Liver (tissue), 9 donors: Measurements from ENCODE around the gene ADAMTS16. TPM values are rescaled to one million over a fixed set of nuclear protein-coding genes. Genes with fewer than 3 reads are reported as not detected.

Source experiments
- DNase-seq: peaks from one replicate; pipeline ENCODE4 v3.0.0-alpha.2; 2017; ENCODE audit warnings: low spot score
- H3K27ac ChIP-seq, 2 donors: one replicate each; pipeline ENCODE4 v1.7.0; 2013; ENCODE audit warnings: inconsistent platforms in 2 of 2, low read length in 2 of 2, control low read depth in 1 of 2, low read depth in 1 of 2, mild to moderate bottlenecking in 1 of 2
- H3K27me3 ChIP-seq, 4 donors: one replicate each; pipeline versions ENCODE4 v1.6.1 to v1.7.0; 2013; ENCODE audit warnings: low read length in 3 of 4, inconsistent platforms in 1 of 4, mild to moderate bottlenecking in 1 of 4, moderate library complexity in 1 of 4; ENCODE audit not compliant: control insufficient read depth in 4 of 4, insufficient read depth in 4 of 4
- H3K36me3 ChIP-seq, 4 donors: one replicate each; pipeline versions ENCODE4 v1.6.1 to v1.7.0; 2013; ENCODE audit warnings: low read length in 3 of 4, mild to moderate bottlenecking in 3 of 4, low read depth in 1 of 4, moderate library complexity in 1 of 4; ENCODE audit not compliant: control insufficient read depth in 4 of 4, insufficient read depth in 3 of 4
- H3K4me1 ChIP-seq, 4 donors: one replicate each; pipeline versions ENCODE4 v1.6.1 to v1.7.0; 2013; ENCODE audit warnings: low read length in 3 of 4, mild to moderate bottlenecking in 3 of 4, moderate library complexity in 1 of 4; ENCODE audit not compliant: control insufficient read depth in 4 of 4, insufficient read depth in 4 of 4
- H3K4me3 ChIP-seq, 3 donors: one replicate each; pipeline versions ENCODE4 v1.6.1 to v1.7.0; 2013; ENCODE audit warnings: low read length in 3 of 3, control low read depth in 1 of 3, low read depth in 1 of 3, mild to moderate bottlenecking in 1 of 3
- H3K9ac ChIP-seq, 2 donors: one replicate each; pipeline ENCODE4 v1.7.0; 2013; ENCODE audit warnings: low read length in 2 of 2, mild to moderate bottlenecking in 2 of 2, moderate library complexity in 2 of 2, control low read depth in 1 of 2, low read depth in 1 of 2
- H3K9me3 ChIP-seq, 4 donors: one replicate each; pipeline versions ENCODE4 v1.6.1 to v1.7.0; 2013; ENCODE audit warnings: low read length in 3 of 4; ENCODE audit not compliant: control insufficient read depth in 4 of 4
- ATF3 ChIP-seq: IDR thresholded peaks from 2 replicates; pipeline ENCODE4 v1.6.1; 2016; ENCODE audit warnings: antibody characterized with exemption
- EGR1 ChIP-seq, 2 donors: IDR thresholded peaks; 2 replicates each; pipeline ENCODE4 v1.6.1; 2016 to 2018; ENCODE audit warnings: antibody characterized with exemption in 2 of 2, low read depth in 2 of 2
- FOXA1 ChIP-seq: IDR thresholded peaks from 2 replicates; pipeline ENCODE4 v1.6.1; 2016; ENCODE audit warnings: antibody characterized with exemption
- FOXA2 ChIP-seq: IDR thresholded peaks from 2 replicates; pipeline ENCODE4 v1.6.1; 2016; ENCODE audit warnings: antibody characterized with exemption
- GABPA ChIP-seq, 2 donors: IDR thresholded peaks in 1 of 2; conservative IDR thresholded peaks in 1 of 2; 2 replicates each; pipeline ENCODE4 v1.6.1; 2016; ENCODE audit warnings: antibody characterized with exemption in 2 of 2, mild to moderate bottlenecking in 1 of 2, moderate library complexity in 1 of 2
- HNF4A ChIP-seq, 2 donors: conservative IDR thresholded peaks; 2 replicates each; pipeline ENCODE4 v1.6.1; 2016; ENCODE audit warnings: antibody characterized with exemption in 2 of 2, mild to moderate bottlenecking in 2 of 2
- HNF4G ChIP-seq: IDR thresholded peaks from 2 replicates; pipeline ENCODE4 v1.6.1; 2016; ENCODE audit warnings: antibody characterized with exemption
- JUND ChIP-seq, 2 donors: IDR thresholded peaks; 2 replicates each; pipeline ENCODE4 v1.6.1; 2016; ENCODE audit warnings: antibody characterized with exemption in 2 of 2
- NR2F2 ChIP-seq: IDR thresholded peaks from 2 replicates; pipeline ENCODE4 v1.6.1; 2016; ENCODE audit warnings: antibody characterized with exemption
- RAD21 ChIP-seq, 2 donors: IDR thresholded peaks; 2 replicates each; pipeline ENCODE4 v1.6.1; 2016; ENCODE audit warnings: antibody characterized with exemption in 2 of 2, mild to moderate bottlenecking in 2 of 2
- RXRA ChIP-seq, 2 donors: IDR thresholded peaks; 2 replicates each; pipeline ENCODE4 v1.6.1; 2017 to 2018; ENCODE audit warnings: antibody characterized with exemption in 2 of 2, mild to moderate bottlenecking in 1 of 2
- SP1 ChIP-seq: IDR thresholded peaks from 2 replicates; pipeline ENCODE4 v1.6.1; 2018; ENCODE audit warnings: antibody characterized with exemption, mild to moderate bottlenecking
- TAF1 ChIP-seq: conservative IDR thresholded peaks from 2 replicates; pipeline ENCODE4 v1.6.1; 2016; ENCODE audit warnings: antibody characterized with exemption, mild to moderate bottlenecking
- YY1 ChIP-seq: IDR thresholded peaks from 2 replicates; pipeline ENCODE4 v1.6.1; 2016; ENCODE audit warnings: antibody characterized with exemption, mild to moderate bottlenecking
- ZBTB33 ChIP-seq: IDR thresholded peaks from 2 replicates; pipeline ENCODE4 v1.6.1; 2016; ENCODE audit warnings: antibody characterized with exemption
- WGBS: extraction: QIAGEN DNeasy Blood & Tissue Kit; methylation state at CpG from one replicate; pipeline ENCODE4 v1.1.7; 2013; 5-methylcytosine and 5-hydroxymethylcytosine counted together
- polyA plus RNA-seq, 2 donors: library from polyadenylated mRNA; stranded (reverse) in 1 of 2; unstranded in 1 of 2; fragments of 200-250 nt in 1 of 2; fragments of >200 nt in 1 of 2; fragmentation: Nextera tagmentation in 1 of 2; extraction: Ambion mirVana in 1 of 2; gene quantifications; one replicate each; pipeline versions ENCODE4 v1.2.1 to v1.2.3, GENCODE V29; 2013 to 2015
- total RNA-seq, 2 donors: library from RNA; depleted of rRNA; stranded (reverse); fragments of >200 nt; gene quantifications; one replicate each; pipeline ENCODE4 v1.2.3, GENCODE V29; 2014
- TF ChIP-seq, protein P1 (sequence below): IDR thresholded peaks from 2 replicates; pipeline ENCODE4 v1.6.1; 2016; ENCODE audit warnings: antibody characterized with exemption, mild to moderate bottlenecking
- TF ChIP-seq, protein P2 (sequence below): IDR thresholded peaks from 2 replicates; pipeline ENCODE4 v1.6.1; 2016; ENCODE audit warnings: antibody characterized with exemption
- TF ChIP-seq, protein P3 (sequence below): fragments of 150-350 bp; IDR thresholded peaks from 2 replicates; pipeline ENCODE4 v1.5.1; 2017; ENCODE audit warnings: improper control_type of control experiment, low read depth, low read length; ENCODE audit not compliant: missing input control
- donor health status: healthy.
- donor health status: healthy.
- donor health status: healthy.
- donor health status: healthy.
- donor health status: healthy.

Gene ADAMTS16
- total and polyA plus RNA-seq, 4 donors = under 0.01 to 0.84 TPM; not detected in 2

GRCh38 chr5:5159282-5160103 lies 19.4 kb downstream of the ADAMTS16 start:
- Histone ChIP-seq H3K36me3 (no peaks in the 10 kb centered on the region), H3K9ac (no peak overlapping the region), H3K27me3 (no peaks in the 10 kb centered on the region), H3K4me1 (peaks cover 2 to 19% (median 11%) of the 10 kb centered on the region in 4 donors), H3K9me3 (peaks cover 0 to 2% (median 0%) of the 10 kb centered on the region in 4 donors), H3K27ac (no peak overlapping the region), H3K4me3 (no peak overlapping the region)
- peak; percentile 27 to 61 for TF ChIP-seq HNF4A (conservative IDR thresholded peaks at IDR 0.05)
- TF ChIP-seq, protein P1, sequence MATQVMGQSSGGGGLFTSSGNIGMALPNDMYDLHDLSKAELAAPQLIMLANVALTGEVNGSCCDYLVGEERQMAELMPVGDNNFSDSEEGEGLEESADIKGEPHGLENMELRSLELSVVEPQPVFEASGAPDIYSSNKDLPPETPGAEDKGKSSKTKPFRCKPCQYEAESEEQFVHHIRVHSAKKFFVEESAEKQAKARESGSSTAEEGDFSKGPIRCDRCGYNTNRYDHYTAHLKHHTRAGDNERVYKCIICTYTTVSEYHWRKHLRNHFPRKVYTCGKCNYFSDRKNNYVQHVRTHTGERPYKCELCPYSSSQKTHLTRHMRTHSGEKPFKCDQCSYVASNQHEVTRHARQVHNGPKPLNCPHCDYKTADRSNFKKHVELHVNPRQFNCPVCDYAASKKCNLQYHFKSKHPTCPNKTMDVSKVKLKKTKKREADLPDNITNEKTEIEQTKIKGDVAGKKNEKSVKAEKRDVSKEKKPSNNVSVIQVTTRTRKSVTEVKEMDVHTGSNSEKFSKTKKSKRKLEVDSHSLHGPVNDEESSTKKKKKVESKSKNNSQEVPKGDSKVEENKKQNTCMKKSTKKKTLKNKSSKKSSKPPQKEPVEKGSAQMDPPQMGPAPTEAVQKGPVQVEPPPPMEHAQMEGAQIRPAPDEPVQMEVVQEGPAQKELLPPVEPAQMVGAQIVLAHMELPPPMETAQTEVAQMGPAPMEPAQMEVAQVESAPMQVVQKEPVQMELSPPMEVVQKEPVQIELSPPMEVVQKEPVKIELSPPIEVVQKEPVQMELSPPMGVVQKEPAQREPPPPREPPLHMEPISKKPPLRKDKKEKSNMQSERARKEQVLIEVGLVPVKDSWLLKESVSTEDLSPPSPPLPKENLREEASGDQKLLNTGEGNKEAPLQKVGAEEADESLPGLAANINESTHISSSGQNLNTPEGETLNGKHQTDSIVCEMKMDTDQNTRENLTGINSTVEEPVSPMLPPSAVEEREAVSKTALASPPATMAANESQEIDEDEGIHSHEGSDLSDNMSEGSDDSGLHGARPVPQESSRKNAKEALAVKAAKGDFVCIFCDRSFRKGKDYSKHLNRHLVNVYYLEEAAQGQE = no peak
- TF ChIP-seq RXRA (IDR thresholded peaks at IDR 0.05) = peak; percentile 33 to 67
- peak in 1 of 2 donors; percentile 18 for TF ChIP-seq JUND (IDR thresholded peaks at IDR 0.05)
- 36% methylated on average over 5 of the region's 5 CpGs for WGBS
- no peak for DNase-seq

DNA sequence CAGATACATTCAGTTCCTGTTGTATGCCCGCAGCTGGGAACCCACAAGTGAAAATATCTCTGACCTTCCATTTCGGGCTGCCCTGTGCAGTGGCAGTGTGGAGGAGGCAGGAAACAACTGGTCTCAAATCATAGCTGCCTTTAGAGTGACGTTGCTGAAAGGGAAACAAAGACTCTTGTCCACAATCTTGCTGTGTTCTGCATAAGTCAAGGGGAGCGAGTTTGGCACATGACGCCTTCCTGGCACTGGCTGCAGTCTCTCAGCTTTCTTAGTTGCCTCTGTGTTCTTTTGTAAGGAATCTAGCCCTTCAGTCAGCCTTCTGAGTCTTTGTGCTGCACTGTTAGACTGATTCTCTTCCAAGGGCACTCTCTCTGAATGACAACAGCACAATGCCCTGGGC lies 24.0 kb downstream of the ADAMTS16 start:
- no peak overlapping the region for H3K27ac ChIP-seq
- peaks cover 2 to 9% (median 6%) of the 10 kb centered on the region in 4 donors for H3K4me1 ChIP-seq
- no peak for DNase-seq
- no peaks in the 10 kb centered on the region for H3K36me3 ChIP-seq
- H3K27me3 ChIP-seq = no peaks in the 10 kb centered on the region
- no peaks in the 10 kb centered on the region for H3K9me3 ChIP-seq
- H3K9ac ChIP-seq = no peak overlapping the region
- 83% methylated on average over 5 of the region's 5 CpGs for WGBS
- no peak for TF ChIP-seq ATF3
- no peak for TF ChIP-seq HNF4G
- TF ChIP-seq FOXA1 = no peak
- TF ChIP-seq FOXA2 = no peak
- no peak for TF ChIP-seq SP1
- TF ChIP-seq JUND (IDR thresholded peaks at IDR 0.05) = no peak
- TF ChIP-seq NR2F2 = no peak
- no peak for TF ChIP-seq GABPA (IDR thresholded peaks at IDR 0.05 in 1 of 2, conservative IDR thresholded peaks at IDR 0.05 in 1 of 2)
- no peak for TF ChIP-seq RXRA (IDR thresholded peaks at IDR 0.05)
- TF ChIP-seq, protein P2, sequence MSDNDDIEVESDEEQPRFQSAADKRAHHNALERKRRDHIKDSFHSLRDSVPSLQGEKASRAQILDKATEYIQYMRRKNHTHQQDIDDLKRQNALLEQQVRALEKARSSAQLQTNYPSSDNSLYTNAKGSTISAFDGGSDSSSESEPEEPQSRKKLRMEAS = no peak
- no peak for TF ChIP-seq HNF4A (conservative IDR thresholded peaks at IDR 0.05)
- no peak for TF ChIP-seq YY1
- TF ChIP-seq RAD21 (IDR thresholded peaks at IDR 0.05) = no peak
- TF ChIP-seq TAF1 = no peak
- TF ChIP-seq, protein P1 = no peak
- TF ChIP-seq, protein P3, sequence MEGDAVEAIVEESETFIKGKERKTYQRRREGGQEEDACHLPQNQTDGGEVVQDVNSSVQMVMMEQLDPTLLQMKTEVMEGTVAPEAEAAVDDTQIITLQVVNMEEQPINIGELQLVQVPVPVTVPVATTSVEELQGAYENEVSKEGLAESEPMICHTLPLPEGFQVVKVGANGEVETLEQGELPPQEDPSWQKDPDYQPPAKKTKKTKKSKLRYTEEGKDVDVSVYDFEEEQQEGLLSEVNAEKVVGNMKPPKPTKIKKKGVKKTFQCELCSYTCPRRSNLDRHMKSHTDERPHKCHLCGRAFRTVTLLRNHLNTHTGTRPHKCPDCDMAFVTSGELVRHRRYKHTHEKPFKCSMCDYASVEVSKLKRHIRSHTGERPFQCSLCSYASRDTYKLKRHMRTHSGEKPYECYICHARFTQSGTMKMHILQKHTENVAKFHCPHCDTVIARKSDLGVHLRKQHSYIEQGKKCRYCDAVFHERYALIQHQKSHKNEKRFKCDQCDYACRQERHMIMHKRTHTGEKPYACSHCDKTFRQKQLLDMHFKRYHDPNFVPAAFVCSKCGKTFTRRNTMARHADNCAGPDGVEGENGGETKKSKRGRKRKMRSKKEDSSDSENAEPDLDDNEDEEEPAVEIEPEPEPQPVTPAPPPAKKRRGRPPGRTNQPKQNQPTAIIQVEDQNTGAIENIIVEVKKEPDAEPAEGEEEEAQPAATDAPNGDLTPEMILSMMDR = no peak
- TF ChIP-seq ZBTB33 = no peak
- no peak for TF ChIP-seq EGR1 (IDR thresholded peaks at IDR 0.05; ENCODE audit: low read depth in 2 of 2)
- H3K4me3 ChIP-seq = no peak overlapping the region
